GM13976 (cell line): Measurements from ENCODE around the gene TNFRSF18.
A peak's percentile ranks its signal among the peaks of the same experiment; 100 is the strongest.

Source experiments
- DNase-seq: peaks from one replicate; pipeline ENCODE4 v3.0.0; 2012; ENCODE audit warnings: low spot score
- in situ Hi-C: fragments of 300-500 bp; cut with MboI; formaldehyde crosslinking; loops from one replicate; pipeline ENCODE4 v1.12.0; 2022; ENCODE audit warnings: low sequenced_read_pairs, mixed read lengths, inconsistent platforms; ENCODE audit not compliant: unreplicated experiment
- TF ChIP-seq, protein P1 (sequence below): IDR thresholded peaks from 2 replicates; pipeline ENCODE4 v1.5.1; 2012; ENCODE audit warnings: borderline replicate concordance, mild to moderate bottlenecking; ENCODE audit not compliant: insufficient read depth; ENCODE audit errors: extremely low read depth, missing control alignments, control extremely low read depth

Gene TNFRSF18

DNA sequence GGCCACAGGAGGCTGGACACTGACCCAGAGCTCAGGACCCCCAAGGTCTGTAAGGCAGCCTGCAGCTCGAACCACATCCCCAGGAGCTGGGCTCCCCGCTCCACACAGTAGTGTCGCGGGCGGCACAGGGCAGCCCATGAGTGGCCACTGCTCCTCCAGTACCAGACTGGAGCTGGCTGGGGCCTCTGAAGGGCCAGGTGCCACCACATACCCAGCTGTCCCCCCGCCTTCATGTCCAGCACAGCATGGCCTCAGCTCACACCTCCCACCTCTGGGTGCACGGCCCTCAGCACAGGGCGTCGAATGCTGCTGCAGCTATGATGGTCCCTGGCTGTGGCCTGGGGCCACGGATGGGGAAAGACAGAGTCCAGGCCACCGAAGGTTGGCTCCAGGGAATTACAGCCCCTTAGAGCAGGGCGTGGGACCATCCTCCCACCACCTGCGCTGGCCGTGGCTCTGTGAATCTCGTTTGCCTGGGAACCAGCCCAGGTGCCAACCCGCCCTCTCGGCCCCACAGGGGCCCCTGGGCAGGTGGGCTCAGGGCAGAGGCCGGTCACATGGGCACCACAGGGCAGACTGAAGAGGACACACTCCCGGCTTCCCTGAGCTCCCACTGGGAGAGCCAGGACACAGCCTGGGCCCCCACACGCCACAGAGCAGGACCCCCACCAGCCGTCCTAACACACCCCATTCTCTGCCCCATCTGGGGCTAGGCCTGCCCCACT lies 9.7 kb upstream of the TNFRSF18 start:
- TF ChIP-seq, protein P1, sequence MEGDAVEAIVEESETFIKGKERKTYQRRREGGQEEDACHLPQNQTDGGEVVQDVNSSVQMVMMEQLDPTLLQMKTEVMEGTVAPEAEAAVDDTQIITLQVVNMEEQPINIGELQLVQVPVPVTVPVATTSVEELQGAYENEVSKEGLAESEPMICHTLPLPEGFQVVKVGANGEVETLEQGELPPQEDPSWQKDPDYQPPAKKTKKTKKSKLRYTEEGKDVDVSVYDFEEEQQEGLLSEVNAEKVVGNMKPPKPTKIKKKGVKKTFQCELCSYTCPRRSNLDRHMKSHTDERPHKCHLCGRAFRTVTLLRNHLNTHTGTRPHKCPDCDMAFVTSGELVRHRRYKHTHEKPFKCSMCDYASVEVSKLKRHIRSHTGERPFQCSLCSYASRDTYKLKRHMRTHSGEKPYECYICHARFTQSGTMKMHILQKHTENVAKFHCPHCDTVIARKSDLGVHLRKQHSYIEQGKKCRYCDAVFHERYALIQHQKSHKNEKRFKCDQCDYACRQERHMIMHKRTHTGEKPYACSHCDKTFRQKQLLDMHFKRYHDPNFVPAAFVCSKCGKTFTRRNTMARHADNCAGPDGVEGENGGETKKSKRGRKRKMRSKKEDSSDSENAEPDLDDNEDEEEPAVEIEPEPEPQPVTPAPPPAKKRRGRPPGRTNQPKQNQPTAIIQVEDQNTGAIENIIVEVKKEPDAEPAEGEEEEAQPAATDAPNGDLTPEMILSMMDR: no peak
- DNase-seq: no peak
- in situ Hi-C loops: no loop called here

DNA sequence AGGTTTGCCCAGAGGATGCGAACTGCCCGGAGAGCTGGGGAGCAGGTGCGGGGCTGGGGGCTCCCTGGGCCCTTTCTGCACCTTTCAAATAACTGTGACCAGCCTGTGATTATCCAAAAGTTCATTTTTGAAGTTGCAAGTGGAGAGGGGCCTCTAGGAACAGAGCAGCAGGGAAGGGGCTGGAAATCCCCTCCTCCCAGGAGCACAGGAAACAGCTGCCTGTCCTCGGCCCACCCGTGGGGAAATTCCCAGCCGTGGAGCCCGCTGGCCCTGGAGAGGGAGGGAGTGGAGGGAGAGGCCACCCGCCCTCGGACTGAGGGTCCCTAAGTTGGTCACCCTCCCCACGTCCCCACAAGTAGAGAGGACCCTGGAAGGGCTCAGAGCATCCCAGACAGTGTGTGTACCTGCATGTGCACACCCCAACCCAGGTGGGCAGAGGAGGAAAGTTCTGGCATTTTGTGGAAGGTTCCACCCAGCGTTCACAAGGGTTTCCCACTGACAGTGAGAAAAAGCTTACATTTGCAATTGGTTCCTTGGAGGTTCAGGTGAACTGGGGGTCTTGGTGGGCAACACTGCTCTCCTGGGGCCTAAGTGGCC lies 8.8 kb upstream of the TNFRSF18 start:
- DNase-seq: no peak
- TF ChIP-seq, protein P1: no peak
- in situ Hi-C loops: no loop called here

DNA sequence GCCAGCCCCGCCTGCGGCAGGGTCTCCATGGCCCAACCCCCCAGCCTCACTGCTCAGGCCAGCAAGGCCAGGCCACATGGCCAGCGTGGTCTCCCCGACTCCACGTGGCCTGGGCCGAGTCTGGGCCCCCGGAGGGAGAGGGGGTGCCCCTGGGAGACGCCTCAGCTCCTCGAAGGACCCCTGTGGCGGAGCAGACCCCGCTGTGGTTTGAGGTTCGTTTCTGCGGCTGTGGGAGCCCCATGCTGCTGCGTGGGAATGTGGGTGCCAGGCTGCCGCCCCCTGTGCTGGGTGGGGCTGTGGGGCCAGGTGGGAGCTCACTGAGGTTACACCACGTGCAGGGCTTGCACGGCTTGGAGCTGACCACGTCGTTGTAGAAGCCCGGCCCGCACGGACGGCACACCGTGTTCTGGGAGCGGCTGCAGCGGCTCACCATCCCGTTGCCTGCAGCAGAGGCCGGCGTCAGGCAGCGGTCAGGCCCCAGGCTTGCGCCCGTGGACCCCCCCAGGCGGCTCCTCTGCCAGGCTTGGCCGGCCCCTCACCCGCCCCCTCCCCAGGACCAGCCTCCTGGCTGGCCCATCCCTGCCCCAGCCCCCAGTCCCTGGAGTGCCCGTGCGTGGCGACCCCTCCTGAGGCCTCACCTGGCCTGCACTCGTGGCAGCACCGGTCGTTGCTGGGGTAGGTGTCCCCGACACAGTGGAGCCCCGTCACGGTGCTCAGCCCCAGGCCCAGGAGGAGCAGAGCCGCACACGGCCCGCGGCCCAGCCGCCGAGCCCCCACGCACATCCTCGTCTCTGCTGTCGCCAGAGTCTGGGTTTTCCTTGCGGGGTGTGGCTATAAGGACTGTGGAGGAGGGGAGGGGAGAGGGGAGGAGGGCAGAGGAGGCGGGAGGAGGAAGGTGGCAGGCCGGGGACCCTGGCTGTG lies 7.2 kb upstream of the TNFRSF18 start, which contains the start of gene TNFRSF4:
Gene TNFRSF4, minus strand, starts transcription at position 809 of the 921 bp plus-strand sequence. Its CDS starts 26 bp downstream, at position 783.
- TF ChIP-seq, protein P1: no peak
- no peak for DNase-seq
- in situ Hi-C loops: no loop called here

DNA sequence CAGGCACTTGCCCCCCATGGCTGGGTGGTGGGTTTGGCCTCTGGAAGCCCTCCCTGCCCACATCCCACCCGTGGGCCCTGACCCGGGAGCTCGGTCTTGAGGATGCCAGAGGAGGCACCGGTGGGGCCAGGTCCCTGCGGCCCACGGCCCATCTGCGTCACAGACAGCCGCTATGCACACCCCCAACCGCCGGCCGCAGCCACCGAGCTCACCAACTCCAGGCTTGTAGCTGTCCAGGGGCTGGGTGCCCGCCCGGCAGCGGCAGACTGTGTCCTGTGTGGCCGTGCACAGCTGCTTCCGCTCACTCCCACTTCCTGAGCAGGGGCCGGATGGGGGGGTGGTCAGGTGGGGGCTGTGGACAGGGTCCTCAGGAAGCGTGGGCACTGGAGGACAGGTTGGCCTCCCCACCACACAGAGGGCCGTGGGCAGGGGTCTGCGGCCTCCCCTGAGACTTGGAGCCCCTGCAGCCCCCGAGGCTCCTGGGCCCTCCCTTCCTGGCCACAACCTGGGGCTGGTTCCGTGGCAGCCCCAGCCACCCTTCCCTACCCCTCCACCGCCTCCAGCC lies 6.5 kb upstream of the TNFRSF18 start:
- in situ Hi-C loops: no loop called here
- DNase-seq: peak; percentile 80
- TF ChIP-seq, protein P1: no peak

DNA sequence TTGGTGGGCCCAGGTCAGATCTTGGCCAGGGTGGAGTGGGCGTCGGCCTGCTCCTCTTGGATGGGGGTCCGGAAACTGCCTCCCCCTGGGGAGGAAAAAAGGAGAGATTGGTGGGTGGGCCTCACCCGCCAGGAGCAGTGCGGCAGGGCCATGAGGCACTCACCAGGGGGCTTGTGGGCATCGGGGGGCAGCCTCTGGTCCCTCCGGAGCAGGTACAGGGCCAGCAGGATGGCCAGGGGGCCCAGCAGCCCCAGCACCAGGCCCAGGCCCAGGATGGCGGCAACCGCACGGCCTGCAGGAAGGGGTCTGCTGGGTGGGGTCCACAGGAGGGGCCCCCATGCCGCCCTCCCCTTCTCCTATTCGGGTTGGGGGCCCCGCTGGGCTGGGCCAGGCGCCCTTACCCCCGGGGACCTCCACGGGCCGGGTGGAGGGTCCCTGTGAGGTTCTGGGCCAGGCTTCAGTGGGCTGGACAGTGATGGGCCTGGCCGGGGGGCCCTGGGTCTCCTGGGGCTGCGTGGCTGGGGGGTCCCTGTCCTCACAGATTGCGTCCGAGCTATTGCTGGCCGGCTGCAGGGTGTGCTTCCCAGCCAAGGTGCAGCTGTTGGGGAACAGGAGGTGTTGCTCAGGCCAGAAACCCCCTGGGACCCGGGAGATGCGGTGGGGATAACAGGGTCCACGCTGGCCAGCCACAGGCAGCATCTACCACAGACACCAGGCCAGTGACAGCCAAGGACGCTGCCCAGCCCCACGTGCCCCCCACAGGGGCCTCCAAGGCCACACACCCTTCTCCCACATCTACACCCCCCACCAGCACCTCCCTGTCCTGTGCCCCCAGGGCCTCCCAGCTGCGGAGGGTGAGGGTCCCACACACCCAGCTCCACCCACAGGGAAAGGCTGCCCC lies 5.4 kb upstream of the TNFRSF18 start:
- no peak for DNase-seq
- in situ Hi-C loops: no loop called here
- TF ChIP-seq, protein P1: no peak
